Measurements from ENCODE around the gene TNRC18.

GRCh38 chr7:5322621-5323410, 100.8 kb downstream of the TNRC18 start:
- TF ChIP-seq NFIC (IDR thresholded peaks at IDR 0.05) (no peak), RAD21 (IDR thresholded peaks at IDR 0.05; ENCODE audit: low read depth) (no peak), CEBPB (IDR thresholded peaks at IDR 0.05) (no peak), TAF1 (IDR thresholded peaks at IDR 0.05; ENCODE audit: low read depth) (no peak), CREB1 (IDR thresholded peaks at IDR 0.05; ENCODE audit: low read depth) (no peak), ZBTB7A (IDR thresholded peaks at IDR 0.05; ENCODE audit: low read depth) (no peak), EP300 (IDR thresholded peaks at IDR 0.05; ENCODE audit: borderline replicate concordance) (no peak), MAX (IDR thresholded peaks at IDR 0.05) (no peak), TCF12 (IDR thresholded peaks at IDR 0.05; ENCODE audit: low read depth) (no peak), EGR1 (IDR thresholded peaks at IDR 0.05) (no peak), TEAD4 (IDR thresholded peaks at IDR 0.05) (no peak), FOXM1 (IDR thresholded peaks at IDR 0.05; ENCODE audit: borderline replicate concordance, low read depth) (no peak), YY1 (IDR thresholded peaks at IDR 0.05; ENCODE audit: low read depth) (no peak)
- TF ChIP-seq, protein P1, sequence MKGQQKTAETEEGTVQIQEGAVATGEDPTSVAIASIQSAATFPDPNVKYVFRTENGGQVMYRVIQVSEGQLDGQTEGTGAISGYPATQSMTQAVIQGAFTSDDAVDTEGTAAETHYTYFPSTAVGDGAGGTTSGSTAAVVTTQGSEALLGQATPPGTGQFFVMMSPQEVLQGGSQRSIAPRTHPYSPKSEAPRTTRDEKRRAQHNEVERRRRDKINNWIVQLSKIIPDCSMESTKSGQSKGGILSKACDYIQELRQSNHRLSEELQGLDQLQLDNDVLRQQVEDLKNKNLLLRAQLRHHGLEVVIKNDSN (IDR thresholded peaks at IDR 0.05): no peak

All from Ishikawa (cell line).